SK-N-MC (cell line): Measurements from ENCODE around the gene COL9A1.
A peak's percentile ranks its signal among the peaks of the same experiment; 100 is the strongest.

ENCODE experiments used
- DNase-seq: peaks from one replicate; pipeline ENCODE4 v3.0.0-alpha.2; 2011; ENCODE audit warnings: low read depth, low spot score
- H3K27ac ChIP-seq: fragments of 200-600 bp; sonication (generic); 2 replicates; pipeline ENCODE4 v1.5.1; 2016; ENCODE audit warnings: mixed run types
- H3K36me3 ChIP-seq: fragments of 200-600 bp; sonication (generic); 2 replicates; pipeline ENCODE4 v1.6.1; 2017; ENCODE audit warnings: antibody characterized with exemption, low read length, mixed read lengths; ENCODE audit not compliant: insufficient read depth
- H3K4me3 ChIP-seq: fragments of 200-600 bp; sonication (generic); 2 replicates; pipeline ENCODE4 v1.5.1; 2016
- H3K9ac ChIP-seq: fragments of 200-600 bp; sonication (generic); 2 replicates; pipeline ENCODE4 v1.8.0; 2017; ENCODE audit warnings: mixed run types, mixed read lengths; ENCODE audit not compliant: insufficient read length
- H3K9me3 ChIP-seq: fragments of 200-600 bp; sonication (generic); 2 replicates; pipeline ENCODE4 v1.6.1; 2017; ENCODE audit warnings: low read depth, mild to moderate bottlenecking, antibody characterized with exemption, low read length, moderate library complexity, mixed read lengths
- EZH2 ChIP-seq: fragments of 200-600 bp; sonication (generic); IDR thresholded peaks from one replicate; pipeline ENCODE4 v1.6.1; 2017; ENCODE audit warnings: antibody characterized with exemption
- FOXP2 ChIP-seq: optimal IDR thresholded peaks from 2 replicates; pipeline ENCODE3; 2011; ENCODE audit warnings: mild to moderate bottlenecking, moderate library complexity; ENCODE audit not compliant: insufficient read depth; ENCODE audit errors: extremely low read length, control extremely low read depth
- POLR2AphosphoS5 ChIP-seq: IDR thresholded peaks from 2 replicates; pipeline ENCODE4 v1.6.1; 2012; ENCODE audit warnings: mild to moderate bottlenecking, low read depth, low read length, borderline replicate concordance

Gene COL9A1

DNA sequence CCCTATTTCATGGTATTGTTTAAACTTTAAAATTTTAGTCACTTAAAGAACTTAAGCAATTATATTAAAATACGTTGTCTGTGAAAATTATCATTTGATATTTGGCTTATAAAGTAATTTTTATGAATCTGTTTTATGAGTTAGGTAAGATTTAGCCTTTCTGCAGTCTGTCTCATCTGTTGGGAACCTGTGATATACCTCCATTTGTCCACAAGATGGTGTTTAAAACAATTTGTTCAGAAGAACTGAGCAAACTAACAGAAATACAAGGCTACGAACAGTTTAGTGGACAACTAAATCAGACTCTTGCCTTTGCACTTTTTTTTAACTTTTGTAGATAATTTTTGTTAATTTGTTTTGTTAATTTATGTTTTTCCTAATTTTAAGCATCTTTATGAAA, 92.4 kb downstream of the COL9A1 start:
- no peaks in the 10 kb centered on the region for H3K9me3 ChIP-seq

DNA sequence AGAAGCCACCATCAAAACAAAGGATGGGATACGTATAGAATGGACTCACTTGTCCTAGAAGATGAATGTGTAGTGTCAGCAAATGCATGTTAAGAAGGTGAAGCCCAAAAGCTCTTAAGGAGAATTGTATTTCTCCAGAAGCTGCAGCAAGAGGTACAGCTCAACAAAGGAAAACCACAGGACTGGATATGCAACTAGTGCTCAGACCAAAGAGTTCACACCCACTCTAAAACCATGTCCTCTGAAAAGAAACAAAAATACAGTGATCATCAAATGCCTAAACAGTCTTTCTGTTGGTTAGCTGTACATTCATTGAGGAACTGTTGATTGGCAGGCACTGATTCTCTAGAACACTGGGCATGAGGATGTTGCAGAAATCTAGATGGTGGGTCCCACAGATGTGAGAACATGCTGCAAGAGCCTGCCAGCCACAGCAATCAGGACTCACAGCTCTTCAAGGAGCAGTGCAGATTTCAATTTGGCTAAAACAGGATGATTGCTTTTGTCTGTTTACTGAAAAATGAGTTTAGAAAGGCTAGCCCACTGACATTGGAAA, 94.6 kb downstream of the COL9A1 start:
- TF ChIP-seq EZH2 (no peak), POLR2AphosphoS5 (no peak), FOXP2 (no peak)
- DNase-seq = no peak
- H3K4me3 ChIP-seq = peak overlapping the region; percentile 64
- H3K9ac ChIP-seq = peak overlapping the region; percentile 61
- no peaks in the 10 kb centered on the region for H3K9me3 ChIP-seq
- peak overlapping the region; percentile 99 for H3K27ac ChIP-seq
- no peaks in the 10 kb centered on the region for H3K36me3 ChIP-seq

More for the DNA sequence above, 92.4 kb downstream of the COL9A1 start:
- DNase-seq = no peak
- H3K4me3 ChIP-seq = no peak overlapping the region
- H3K9ac ChIP-seq = no peak overlapping the region
- no peaks in the 10 kb centered on the region for H3K36me3 ChIP-seq
- TF ChIP-seq FOXP2 = no peak
- no peak for TF ChIP-seq POLR2AphosphoS5
- no peak for TF ChIP-seq EZH2
- no peak overlapping the region for H3K27ac ChIP-seq

DNA sequence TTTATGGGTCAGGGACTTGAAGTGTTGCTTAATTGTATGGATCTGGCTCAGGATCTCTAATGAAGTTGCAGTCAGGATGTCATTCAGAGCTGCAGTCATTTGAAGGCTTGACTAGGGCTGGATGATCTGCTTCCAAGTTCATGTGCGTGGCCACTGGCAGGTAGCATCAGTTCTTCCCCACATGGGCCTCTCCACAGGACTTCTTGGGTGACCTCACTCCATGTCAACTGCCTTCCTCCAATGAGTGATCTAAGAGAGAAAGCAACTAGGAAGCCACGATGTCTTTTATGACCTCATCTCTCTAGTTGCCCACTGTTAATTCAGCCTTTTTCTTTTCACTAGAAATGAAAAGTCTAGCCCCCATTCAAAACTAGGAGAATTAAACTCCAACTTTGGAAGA, 104.1 kb downstream of the COL9A1 start:
- no peaks in the 10 kb centered on the region for H3K36me3 ChIP-seq
- DNase-seq = no peak
- H3K27ac ChIP-seq = no peak overlapping the region
- no peak overlapping the region for H3K9ac ChIP-seq
- H3K9me3 ChIP-seq = no peaks in the 10 kb centered on the region
- TF ChIP-seq FOXP2 (no peak), EZH2 (no peak), POLR2AphosphoS5 (no peak)
- no peak overlapping the region for H3K4me3 ChIP-seq

DNA sequence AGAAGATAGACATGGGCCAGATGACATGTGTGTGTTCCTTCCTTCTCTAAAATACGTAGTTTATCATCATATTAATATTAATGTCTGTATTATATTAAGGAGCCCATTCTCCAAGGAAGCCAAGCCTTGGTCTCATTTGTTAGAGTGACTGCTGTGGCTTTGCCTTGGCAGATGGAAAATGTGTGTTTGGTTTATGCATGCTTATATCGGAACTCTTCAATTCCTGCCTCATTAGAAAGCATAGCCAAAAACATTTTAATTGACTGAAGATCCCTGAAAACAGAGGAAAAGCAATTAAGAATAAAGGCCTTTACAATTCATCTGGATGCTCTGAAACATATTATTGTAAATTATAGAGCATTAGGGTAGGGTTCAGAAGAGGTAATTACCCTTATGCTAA, 106.4 kb downstream of the COL9A1 start:
- no peak for DNase-seq
- Histone ChIP-seq H3K36me3 (no peaks in the 10 kb centered on the region), H3K9me3 (no peaks in the 10 kb centered on the region), H3K9ac (no peak overlapping the region), H3K4me3 (no peak overlapping the region), H3K27ac (no peak overlapping the region)
- no peak for TF ChIP-seq FOXP2
- TF ChIP-seq POLR2AphosphoS5 = no peak
- TF ChIP-seq EZH2 = no peak

DNA sequence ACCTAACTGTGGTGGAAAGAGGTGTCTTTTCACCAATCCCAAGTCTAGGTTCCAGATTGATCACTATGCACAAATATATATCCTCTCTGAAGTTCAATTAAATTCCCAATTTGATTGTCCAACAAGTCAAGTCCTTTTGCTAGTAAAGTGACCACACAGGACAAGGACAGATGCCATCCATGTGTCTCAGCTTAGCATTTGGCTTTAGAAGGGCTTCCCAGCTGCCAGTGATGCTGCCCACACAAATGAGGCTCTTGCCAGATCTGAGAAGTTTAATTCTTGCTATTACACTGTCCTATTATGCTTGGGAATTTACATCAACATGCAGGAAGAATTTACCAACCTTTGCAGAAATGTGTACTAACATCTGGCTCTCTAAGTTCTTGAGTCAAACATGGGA, 108.5 kb downstream of the COL9A1 start:
- TF ChIP-seq FOXP2 = no peak
- TF ChIP-seq POLR2AphosphoS5 = no peak
- TF ChIP-seq EZH2 = no peak
- H3K9ac ChIP-seq = no peak overlapping the region
- no peak for DNase-seq
- no peak overlapping the region for H3K27ac ChIP-seq
- H3K9me3 ChIP-seq = no peaks in the 10 kb centered on the region
- H3K36me3 ChIP-seq = no peaks in the 10 kb centered on the region
- no peak overlapping the region for H3K4me3 ChIP-seq

DNA sequence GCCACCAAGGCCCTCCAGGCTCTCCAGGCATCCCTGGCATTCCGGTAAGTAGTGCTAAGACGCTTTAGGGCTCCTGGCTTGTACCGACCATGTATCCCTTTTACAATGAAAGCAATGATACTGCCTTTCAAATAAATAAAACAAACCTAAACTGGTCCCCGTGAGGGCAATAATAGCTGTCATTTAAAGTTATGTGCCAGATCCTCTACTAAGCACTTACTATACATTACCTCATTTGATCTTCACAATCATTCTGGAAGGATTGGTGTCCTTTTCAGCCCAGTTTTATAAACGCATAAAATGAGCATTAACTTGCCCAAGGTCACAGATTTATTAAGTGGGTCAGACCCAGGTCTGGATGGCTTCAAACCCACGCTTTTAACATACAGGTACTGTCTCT, 114.7 kb downstream of the COL9A1 start:
- no peak for TF ChIP-seq POLR2AphosphoS5
- TF ChIP-seq EZH2 = no peak
- no peak for DNase-seq
- H3K4me3 ChIP-seq = no peak overlapping the region

DNA sequence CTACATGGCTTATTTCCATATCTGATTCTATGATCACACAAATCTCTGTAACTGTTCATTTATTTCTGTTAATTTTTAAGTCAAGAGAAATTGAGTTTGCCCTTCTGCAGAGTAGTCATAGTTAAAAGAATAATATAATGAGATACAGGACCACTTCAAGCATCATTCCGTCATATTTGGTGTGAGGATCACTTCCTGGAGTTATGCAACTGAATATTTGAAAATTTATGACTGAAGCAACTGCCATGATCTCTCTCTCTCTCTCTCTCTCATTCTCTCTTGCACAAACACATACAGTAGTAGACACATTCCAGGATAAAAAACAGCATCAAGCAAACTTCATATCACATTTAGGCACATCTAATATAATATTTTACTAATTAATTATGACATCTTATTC, 116.4 kb downstream of the COL9A1 start:
- Histone ChIP-seq H3K36me3 (peaks cover 5% of the 10 kb centered on the region; the same call in 1 of the 2 replicates), H3K9ac (no peak overlapping the region), H3K9me3 (no peaks in the 10 kb centered on the region), H3K4me3 (no peak overlapping the region), H3K27ac (no peak overlapping the region)
- no peak for DNase-seq
- TF ChIP-seq EZH2 (no peak), POLR2AphosphoS5 (no peak), FOXP2 (no peak)

More for the DNA sequence above, 114.7 kb downstream of the COL9A1 start:
- Histone ChIP-seq H3K9me3 (no peaks in the 10 kb centered on the region), H3K27ac (no peak overlapping the region), H3K36me3 (peaks cover 5% of the 10 kb centered on the region; the same call in 1 of the 2 replicates), H3K9ac (no peak overlapping the region)

DNA sequence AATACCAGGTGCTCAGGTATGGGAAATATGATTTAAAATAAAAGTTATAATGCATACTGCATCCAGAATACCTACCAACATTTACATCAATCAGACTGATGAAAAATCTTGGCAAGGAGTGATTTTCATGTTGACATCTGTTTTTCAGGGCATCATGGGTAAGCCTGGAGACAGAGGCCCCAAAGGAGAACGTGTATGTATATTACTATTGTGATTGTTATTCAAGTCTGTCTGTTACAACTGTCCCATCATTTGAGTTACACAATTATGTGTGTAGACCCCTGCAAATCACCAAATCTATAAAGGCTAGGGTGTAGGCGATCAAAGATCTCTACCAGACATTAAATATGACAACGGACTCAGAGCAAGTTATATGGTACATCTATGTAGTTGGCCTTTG, 118.2 kb downstream of the COL9A1 start:
- no peak overlapping the region for H3K4me3 ChIP-seq
- peaks cover 5% of the 10 kb centered on the region; the same call in 1 of the 2 replicates for H3K36me3 ChIP-seq
- no peak for DNase-seq
- no peak overlapping the region for H3K9ac ChIP-seq
- TF ChIP-seq POLR2AphosphoS5 (no peak), EZH2 (no peak), FOXP2 (no peak)
- H3K9me3 ChIP-seq = no peaks in the 10 kb centered on the region; the same call in 1 of the 2 replicates
- H3K27ac ChIP-seq = no peak overlapping the region

DNA sequence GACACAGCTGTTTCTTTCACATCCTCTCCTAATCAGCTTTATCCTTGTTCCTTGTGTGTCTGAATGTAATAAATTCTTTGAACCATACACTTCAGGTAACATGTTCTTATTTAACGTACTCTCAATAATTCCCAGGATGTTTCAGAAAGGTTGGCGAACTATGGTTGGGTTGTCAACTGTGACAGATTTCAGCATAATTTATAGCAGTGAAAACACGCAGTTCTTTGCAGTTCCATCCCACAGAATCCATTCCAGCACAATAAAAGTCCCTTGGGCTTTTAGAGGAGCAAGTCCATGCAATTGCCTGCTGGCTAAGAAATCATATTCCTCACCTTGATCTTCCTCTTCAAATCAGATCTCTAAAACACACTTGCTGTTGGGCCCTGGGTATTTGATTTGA, 119.3 kb downstream of the COL9A1 start:
- TF ChIP-seq FOXP2 = no peak
- no peak for TF ChIP-seq EZH2
- no peak for TF ChIP-seq POLR2AphosphoS5
- Histone ChIP-seq H3K9me3 (no peaks in the 10 kb centered on the region; the same call in 1 of the 2 replicates), H3K9ac (no peak overlapping the region), H3K36me3 (peaks cover 12% of the 10 kb centered on the region), H3K4me3 (no peak overlapping the region), H3K27ac (no peak overlapping the region)
- DNase-seq = no peak
